Lower leg skin (tissue), 3 donors: ENCODE measurements around the gene STAC2.

ENCODE experiments used
- CTCF ChIP-seq, 3 donors: fragments of 450-650 bp; IDR thresholded peaks; one replicate each; pipeline ENCODE4 v1.5.1; 2016; ENCODE audit warnings: antibody characterized with exemption in 3 of 3, mild to moderate bottlenecking in 3 of 3, moderate library complexity in 2 of 3
- POLR2A ChIP-seq, 2 donors: fragments of 450-650 bp; IDR thresholded peaks; one replicate each; pipeline ENCODE4 v1.6.1; 2016 to 2017; ENCODE audit warnings: antibody characterized with exemption in 2 of 2, mild to moderate bottlenecking in 1 of 2, moderate library complexity in 1 of 2

DNA sequence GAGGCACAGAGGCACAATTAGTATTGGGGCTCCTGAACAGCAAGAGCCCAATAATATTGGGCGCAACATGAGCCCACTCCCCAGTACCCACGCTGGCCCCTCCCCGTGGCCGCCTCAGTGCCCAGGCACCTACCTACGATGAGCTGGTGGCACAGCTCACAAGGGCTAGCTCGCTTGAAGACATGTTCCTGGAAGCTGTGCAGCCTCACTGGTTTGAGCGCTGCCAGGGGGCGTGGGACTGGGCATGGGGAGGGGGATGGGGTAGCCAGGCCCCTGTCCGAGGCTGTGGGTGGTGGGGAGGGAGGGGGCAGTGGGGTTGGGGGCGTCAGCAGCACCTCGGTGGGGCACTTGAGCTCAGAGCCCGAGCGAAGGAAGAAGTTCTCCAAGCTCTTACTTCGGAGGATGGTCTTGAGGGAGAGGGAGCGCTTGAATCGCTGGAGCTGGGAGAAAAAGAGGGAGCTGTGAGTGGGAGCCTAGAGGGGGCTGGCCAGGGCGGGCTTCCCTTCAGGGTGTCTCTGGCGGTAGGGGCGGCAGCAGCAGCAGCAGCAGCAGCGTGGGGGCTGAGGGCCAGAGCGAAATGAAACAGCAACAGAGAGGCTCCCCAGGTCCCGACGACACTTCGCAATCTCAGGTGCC, 7.9 kb downstream of the STAC2 start:
- no peak for TF ChIP-seq CTCF (IDR thresholded peaks at IDR 0.05)
- TF ChIP-seq POLR2A (IDR thresholded peaks at IDR 0.05), result no peak
